WTC11 (cell line): ENCODE measurements around the gene WDR11. TPM values are rescaled to one million over a fixed set of nuclear protein-coding genes. Genes with fewer than 3 reads are reported as not detected.

ENCODE experiments used
- ATAC-seq: fragments of 200-7000 bp; cut with Tn5 transposase; 2 replicates; pipeline ENCODE4 v1.10.0; 2021; ENCODE audit warnings: mild to moderate bottlenecking, moderate library complexity
- CTCF ChIA-PET: fragments of 300-600 bp; sonication (Branson Sonifier 250); formaldehyde crosslinking; loops from one replicate; lab custom pipeline; 2021; ENCODE audit warnings: antibody characterized with exemption; lab: Charles Lee
- POLR2A ChIA-PET: fragments of 350-600 bp; sonication (Branson Sonifier 250); formaldehyde crosslinking; loops from one replicate; lab custom pipeline; 2021; ENCODE audit warnings: antibody characterized with exemption; lab: Charles Lee
- DNase-seq: peaks from one replicate; pipeline ENCODE4 v3.0.0; 2021; ENCODE audit warnings: low spot score
- H3K27ac Mint-ChIP-seq: 2 replicates; pipeline ENCODE4 v1.8.0; 2021; ENCODE audit warnings: mixed read lengths
- H3K27me3 Mint-ChIP-seq: 2 replicates; pipeline ENCODE4 v1.8.0; 2021; ENCODE audit warnings: low read depth, mild to moderate bottlenecking, moderate library complexity, mixed read lengths
- H3K36me3 Mint-ChIP-seq: 2 replicates; pipeline ENCODE4 v1.8.0; 2021; ENCODE audit warnings: mixed read lengths
- H3K4me1 Mint-ChIP-seq: 2 replicates; pipeline ENCODE4 v1.8.0; 2022; ENCODE audit warnings: mixed read lengths
- H3K4me3 Mint-ChIP-seq: 2 replicates; pipeline ENCODE4 v1.8.0; 2021; ENCODE audit warnings: mild to moderate bottlenecking, moderate library complexity, mixed read lengths
- H3K9me3 Mint-ChIP-seq: 2 replicates; pipeline ENCODE4 v1.8.0; 2021; ENCODE audit warnings: mixed read lengths
- ATF1 ChIP-seq: sonication (generic); formaldehyde crosslinking; IDR thresholded peaks from 2 replicates; pipeline ENCODE4 v1.8.1; 2023; ENCODE audit warnings: mild to moderate bottlenecking, moderate library complexity, missing genetic modification reagents
- ERG ChIP-seq: fragments of 250-450 bp; sonication (Bioruptor Pico); IDR thresholded peaks from 2 replicates; pipeline ENCODE4 v1.8.0; 2021; ENCODE audit warnings: mild to moderate bottlenecking
- GRHL2 ChIP-seq: fragments of 250-450 bp; sonication (Bioruptor Pico); IDR thresholded peaks from 2 replicates; pipeline ENCODE4 v1.8.0; 2022; ENCODE audit warnings: mild to moderate bottlenecking, moderate library complexity; ENCODE audit not compliant: insufficient replicate concordance, severe bottlenecking
- GTF2I ChIP-seq: fragments of 250-450 bp; sonication (Bioruptor Pico); conservative IDR thresholded peaks from 2 replicates; pipeline ENCODE4 v1.4.0; 2021; ENCODE audit warnings: mild to moderate bottlenecking
- HMGA2 ChIP-seq: fragments of 250-450 bp; sonication (Bioruptor Pico); IDR thresholded peaks from 2 replicates; pipeline ENCODE4 v1.4.0; 2021; ENCODE audit warnings: mild to moderate bottlenecking, moderate library complexity
- MAX ChIP-seq: sonication (generic); formaldehyde crosslinking; IDR thresholded peaks from 2 replicates; pipeline ENCODE4 v1.8.0; 2022; ENCODE audit warnings: mild to moderate bottlenecking, missing genetic modification reagents
- NR3C1 ChIP-seq: sonication (generic); formaldehyde crosslinking; conservative IDR thresholded peaks from 2 replicates; pipeline ENCODE4 v1.8.1; 2023; ENCODE audit warnings: low read depth, mild to moderate bottlenecking, missing genetic modification reagents
- PRRX2 ChIP-seq: fragments of 250-450 bp; sonication (Bioruptor Pico); IDR thresholded peaks from 2 replicates; pipeline ENCODE4 v1.8.0; 2021; ENCODE audit warnings: mild to moderate bottlenecking
- TEAD1 ChIP-seq: sonication (generic); formaldehyde crosslinking; IDR thresholded peaks from 2 replicates; pipeline ENCODE4 v1.8.0; 2022; ENCODE audit warnings: mild to moderate bottlenecking, missing genetic modification reagents
- ZNF317 ChIP-seq: sonication (generic); formaldehyde crosslinking; IDR thresholded peaks from 2 replicates; pipeline ENCODE4 v1.8.1; 2023; ENCODE audit warnings: low read depth, mild to moderate bottlenecking, moderate library complexity, missing genetic modification reagents, borderline replicate concordance
- ZNF671 ChIP-seq: fragments of 250-450 bp; sonication (Bioruptor Pico); IDR thresholded peaks from 2 replicates; pipeline ENCODE4 v1.8.0; 2021; ENCODE audit warnings: mild to moderate bottlenecking
- total RNA-seq: library from RNA; stranded (reverse); gene quantifications from 3 replicates; pipeline ENCODE4 v1.2.3, GENCODE V29; 2021
- TF ChIP-seq, protein P1 (sequence below): fragments of 250-450 bp; sonication (Bioruptor Pico); IDR thresholded peaks from 2 replicates; pipeline ENCODE4 v1.9.0; 2021; ENCODE audit warnings: mild to moderate bottlenecking, borderline replicate concordance
- TF ChIP-seq, protein P2 (sequence below): sonication (generic); formaldehyde crosslinking; IDR thresholded peaks from 2 replicates; pipeline ENCODE4 v1.8.0; 2022; ENCODE audit warnings: missing genetic modification reagents
- TF ChIP-seq, protein P3 (sequence below): fragments of 250-450 bp; sonication (Bioruptor Pico); IDR thresholded peaks from 2 replicates; pipeline ENCODE4 v1.9.0; 2021; ENCODE audit warnings: mild to moderate bottlenecking

WDR11 gene
- total RNA-seq, 1 experiment from 2014 or later = 41.5 TPM

- ATAC-seq (no peak), DNase-seq (no peak)
- Mint-ChIP-seq H3K9me3 (no peaks in the 10 kb centered on the region), H3K4me3 (no peak overlapping the region), H3K27me3 (no peaks in the 10 kb centered on the region), H3K36me3 (no peaks in the 10 kb centered on the region), H3K27ac (no peak overlapping the region), H3K4me1 (peaks cover 27% of the 10 kb centered on the region)
- POLR2A ChIA-PET = no interaction called here
- CTCF ChIA-PET = no interaction called here
- no peak for TF ChIP-seq ERG
- TF ChIP-seq GRHL2 (CRISPR knock-in tag) = no peak
- TF ChIP-seq HMGA2 (CRISPR knock-in tag) = no peak
- TF ChIP-seq, protein P1, sequence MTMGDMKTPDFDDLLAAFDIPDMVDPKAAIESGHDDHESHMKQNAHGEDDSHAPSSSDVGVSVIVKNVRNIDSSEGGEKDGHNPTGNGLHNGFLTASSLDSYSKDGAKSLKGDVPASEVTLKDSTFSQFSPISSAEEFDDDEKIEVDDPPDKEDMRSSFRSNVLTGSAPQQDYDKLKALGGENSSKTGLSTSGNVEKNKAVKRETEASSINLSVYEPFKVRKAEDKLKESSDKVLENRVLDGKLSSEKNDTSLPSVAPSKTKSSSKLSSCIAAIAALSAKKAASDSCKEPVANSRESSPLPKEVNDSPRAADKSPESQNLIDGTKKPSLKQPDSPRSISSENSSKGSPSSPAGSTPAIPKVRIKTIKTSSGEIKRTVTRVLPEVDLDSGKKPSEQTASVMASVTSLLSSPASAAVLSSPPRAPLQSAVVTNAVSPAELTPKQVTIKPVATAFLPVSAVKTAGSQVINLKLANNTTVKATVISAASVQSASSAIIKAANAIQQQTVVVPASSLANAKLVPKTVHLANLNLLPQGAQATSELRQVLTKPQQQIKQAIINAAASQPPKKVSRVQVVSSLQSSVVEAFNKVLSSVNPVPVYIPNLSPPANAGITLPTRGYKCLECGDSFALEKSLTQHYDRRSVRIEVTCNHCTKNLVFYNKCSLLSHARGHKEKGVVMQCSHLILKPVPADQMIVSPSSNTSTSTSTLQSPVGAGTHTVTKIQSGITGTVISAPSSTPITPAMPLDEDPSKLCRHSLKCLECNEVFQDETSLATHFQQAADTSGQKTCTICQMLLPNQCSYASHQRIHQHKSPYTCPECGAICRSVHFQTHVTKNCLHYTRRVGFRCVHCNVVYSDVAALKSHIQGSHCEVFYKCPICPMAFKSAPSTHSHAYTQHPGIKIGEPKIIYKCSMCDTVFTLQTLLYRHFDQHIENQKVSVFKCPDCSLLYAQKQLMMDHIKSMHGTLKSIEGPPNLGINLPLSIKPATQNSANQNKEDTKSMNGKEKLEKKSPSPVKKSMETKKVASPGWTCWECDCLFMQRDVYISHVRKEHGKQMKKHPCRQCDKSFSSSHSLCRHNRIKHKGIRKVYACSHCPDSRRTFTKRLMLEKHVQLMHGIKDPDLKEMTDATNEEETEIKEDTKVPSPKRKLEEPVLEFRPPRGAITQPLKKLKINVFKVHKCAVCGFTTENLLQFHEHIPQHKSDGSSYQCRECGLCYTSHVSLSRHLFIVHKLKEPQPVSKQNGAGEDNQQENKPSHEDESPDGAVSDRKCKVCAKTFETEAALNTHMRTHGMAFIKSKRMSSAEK (CRISPR knock-in tag) = no peak
- no peak for TF ChIP-seq MAX (CRISPR knock-in tag)
- no peak for TF ChIP-seq PRRX2 (CRISPR knock-in tag)
- no peak for TF ChIP-seq ATF1 (CRISPR knock-in tag)
Measured at GRCh38 chr10:120828763-120829319, 22.3 kb upstream of the WDR11 start.

- TF ChIP-seq TEAD1 (no peak), MAX (CRISPR knock-in tag) (no peak), ZNF671 (no peak)
- TF ChIP-seq, all 79 proteins: peak for 0
- H3K4me1 Mint-ChIP-seq = peaks cover 2% of the 10 kb centered on the region
- ChIA-PET CTCF (no interaction called here), POLR2A (no interaction called here)
- ATAC-seq (no peak), DNase-seq (no peak)
- H3K27me3 Mint-ChIP-seq = no peaks in the 10 kb centered on the region
- H3K4me3 Mint-ChIP-seq = no peak overlapping the region
- H3K36me3 Mint-ChIP-seq = no peaks in the 10 kb centered on the region
- no peaks in the 10 kb centered on the region for H3K9me3 Mint-ChIP-seq
- no peak overlapping the region for H3K27ac Mint-ChIP-seq
Measured at GRCh38 chr10:120832106-120832505, 19.1 kb upstream of the WDR11 start.

- DNase-seq = no peak
- Mint-ChIP-seq H3K36me3 (no peaks in the 10 kb centered on the region), H3K4me3 (no peak overlapping the region), H3K9me3 (no peaks in the 10 kb centered on the region), H3K4me1 (peaks cover 10% of the 10 kb centered on the region), H3K27ac (no peak overlapping the region), H3K27me3 (no peaks in the 10 kb centered on the region)
- no peak for ATAC-seq
- TF ChIP-seq GTF2I (no peak), ZNF317 (CRISPR knock-in tag) (no peak), NR3C1 (CRISPR knock-in tag) (no peak)
- TF ChIP-seq, protein P2, sequence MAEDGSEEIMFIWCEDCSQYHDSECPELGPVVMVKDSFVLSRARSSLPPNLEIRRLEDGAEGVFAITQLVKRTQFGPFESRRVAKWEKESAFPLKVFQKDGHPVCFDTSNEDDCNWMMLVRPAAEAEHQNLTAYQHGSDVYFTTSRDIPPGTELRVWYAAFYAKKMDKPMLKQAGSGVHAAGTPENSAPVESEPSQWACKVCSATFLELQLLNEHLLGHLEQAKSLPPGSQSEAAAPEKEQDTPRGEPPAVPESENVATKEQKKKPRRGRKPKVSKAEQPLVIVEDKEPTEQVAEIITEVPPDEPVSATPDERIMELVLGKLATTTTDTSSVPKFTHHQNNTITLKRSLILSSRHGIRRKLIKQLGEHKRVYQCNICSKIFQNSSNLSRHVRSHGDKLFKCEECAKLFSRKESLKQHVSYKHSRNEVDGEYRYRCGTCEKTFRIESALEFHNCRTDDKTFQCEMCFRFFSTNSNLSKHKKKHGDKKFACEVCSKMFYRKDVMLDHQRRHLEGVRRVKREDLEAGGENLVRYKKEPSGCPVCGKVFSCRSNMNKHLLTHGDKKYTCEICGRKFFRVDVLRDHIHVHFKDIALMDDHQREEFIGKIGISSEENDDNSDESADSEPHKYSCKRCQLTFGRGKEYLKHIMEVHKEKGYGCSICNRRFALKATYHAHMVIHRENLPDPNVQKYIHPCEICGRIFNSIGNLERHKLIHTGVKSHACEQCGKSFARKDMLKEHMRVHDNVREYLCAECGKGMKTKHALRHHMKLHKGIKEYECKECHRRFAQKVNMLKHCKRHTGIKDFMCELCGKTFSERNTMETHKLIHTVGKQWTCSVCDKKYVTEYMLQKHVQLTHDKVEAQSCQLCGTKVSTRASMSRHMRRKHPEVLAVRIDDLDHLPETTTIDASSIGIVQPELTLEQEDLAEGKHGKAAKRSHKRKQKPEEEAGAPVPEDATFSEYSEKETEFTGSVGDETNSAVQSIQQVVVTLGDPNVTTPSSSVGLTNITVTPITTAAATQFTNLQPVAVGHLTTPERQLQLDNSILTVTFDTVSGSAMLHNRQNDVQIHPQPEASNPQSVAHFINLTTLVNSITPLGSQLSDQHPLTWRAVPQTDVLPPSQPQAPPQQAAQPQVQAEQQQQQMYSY = no peak
- TF ChIP-seq, protein P3, sequence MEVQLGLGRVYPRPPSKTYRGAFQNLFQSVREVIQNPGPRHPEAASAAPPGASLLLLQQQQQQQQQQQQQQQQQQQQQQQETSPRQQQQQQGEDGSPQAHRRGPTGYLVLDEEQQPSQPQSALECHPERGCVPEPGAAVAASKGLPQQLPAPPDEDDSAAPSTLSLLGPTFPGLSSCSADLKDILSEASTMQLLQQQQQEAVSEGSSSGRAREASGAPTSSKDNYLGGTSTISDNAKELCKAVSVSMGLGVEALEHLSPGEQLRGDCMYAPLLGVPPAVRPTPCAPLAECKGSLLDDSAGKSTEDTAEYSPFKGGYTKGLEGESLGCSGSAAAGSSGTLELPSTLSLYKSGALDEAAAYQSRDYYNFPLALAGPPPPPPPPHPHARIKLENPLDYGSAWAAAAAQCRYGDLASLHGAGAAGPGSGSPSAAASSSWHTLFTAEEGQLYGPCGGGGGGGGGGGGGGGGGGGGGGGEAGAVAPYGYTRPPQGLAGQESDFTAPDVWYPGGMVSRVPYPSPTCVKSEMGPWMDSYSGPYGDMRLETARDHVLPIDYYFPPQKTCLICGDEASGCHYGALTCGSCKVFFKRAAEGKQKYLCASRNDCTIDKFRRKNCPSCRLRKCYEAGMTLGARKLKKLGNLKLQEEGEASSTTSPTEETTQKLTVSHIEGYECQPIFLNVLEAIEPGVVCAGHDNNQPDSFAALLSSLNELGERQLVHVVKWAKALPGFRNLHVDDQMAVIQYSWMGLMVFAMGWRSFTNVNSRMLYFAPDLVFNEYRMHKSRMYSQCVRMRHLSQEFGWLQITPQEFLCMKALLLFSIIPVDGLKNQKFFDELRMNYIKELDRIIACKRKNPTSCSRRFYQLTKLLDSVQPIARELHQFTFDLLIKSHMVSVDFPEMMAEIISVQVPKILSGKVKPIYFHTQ (CRISPR knock-in tag) = no peak
- ChIA-PET POLR2A (no interaction called here), CTCF (no interaction called here)
Measured at GRCh38 chr10:120833222-120833928, 17.8 kb upstream of the WDR11 start.
